Germinal center (tissue), 1 donor: ENCODE data around the gene ANKRD18A.

ENCODE experiments used
- DNase-seq: peaks from one replicate; pipeline ENCODE4 v3.0.0; 2012; ENCODE audit warnings: mixed read lengths, low spot score

ANKRD18A gene

GRCh38 chr9:38529317-38529716 lies 91.1 kb downstream of the ANKRD18A start:
- no peak for DNase-seq

GRCh38 chr9:38527503-38527902 lies 92.9 kb downstream of the ANKRD18A start:
- DNase-seq, result no peak

- no peak for DNase-seq
Measured at GRCh38 chr9:38526591-38526990, 93.8 kb downstream of the ANKRD18A start.

- DNase-seq, result no peak
Measured at GRCh38 chr9:38523121-38523520, 97.3 kb downstream of the ANKRD18A start.

GRCh38 chr9:38521762-38522161 lies 98.6 kb downstream of the ANKRD18A start:
- no peak for DNase-seq
